HepG2 (cell line): ENCODE measurements around the gene KLHDC4. TPM values are rescaled to one million over a fixed set of nuclear protein-coding genes. Genes with fewer than 3 reads are reported as not detected.
A peak's percentile ranks its signal among the peaks of the same experiment; 100 is the strongest.

ENCODE experiments used
- ARHGAP35 ChIP-seq: sonication (generic); formaldehyde crosslinking; IDR thresholded peaks from 2 replicates; pipeline ENCODE4 v1.9.0; 2022; ENCODE audit warnings: mild to moderate bottlenecking, inconsistent platforms, moderate library complexity, missing genetic modification reagents, borderline replicate concordance
- ATF7 ChIP-seq, 2 experiments: fragments of 450-650 bp in 1 of 2; sonication (generic) in 1 of 2; formaldehyde crosslinking in 1 of 2; IDR thresholded peaks; 2 replicates each; pipeline versions ENCODE4 v1.4.0 to v1.6.1; 2016 to 2020; ENCODE audit warnings: antibody characterized with exemption in 1 of 2, mild to moderate bottlenecking in 1 of 2, missing genetic modification reagents in 1 of 2
- BHLHE40 ChIP-seq: IDR thresholded peaks from 2 replicates; pipeline ENCODE4 v1.6.1; 2011; ENCODE audit warnings: low read length, improper control_type of control experiment
- CEBPG ChIP-seq: IDR thresholded peaks from 2 replicates; pipeline ENCODE4 v1.6.1; 2016
- FOSL2 ChIP-seq: sonication (generic); formaldehyde crosslinking; IDR thresholded peaks from 2 replicates; pipeline ENCODE4 v1.4.0; 2020; ENCODE audit warnings: missing genetic modification reagents
- HNRNPLL ChIP-seq: fragments of 200-400 bp; formaldehyde crosslinking; IDR thresholded peaks from 2 replicates; pipeline ENCODE4 v1.6.1; 2017; ENCODE audit warnings: mild to moderate bottlenecking, low read depth, low read length; ENCODE audit not compliant: poor library complexity, severe bottlenecking
- HOXD1 ChIP-seq: sonication (generic); formaldehyde crosslinking; IDR thresholded peaks from 2 replicates; pipeline ENCODE4 v1.5.0; 2020; ENCODE audit warnings: missing genetic modification reagents
- ZFP90 ChIP-seq: sonication (generic); formaldehyde crosslinking; IDR thresholded peaks from 2 replicates; pipeline ENCODE4 v1.8.0; 2022; ENCODE audit warnings: missing genetic modification reagents, mild to moderate bottlenecking, inconsistent platforms, borderline replicate concordance
- polyA plus RNA-seq, 8 experiments: library from polyadenylated mRNA; depleted of rRNA in 3 of 8; stranded (reverse) in 7 of 8; unstranded in 1 of 8; fragments of >200 nt; fragmentation: Illumina TruSeq in 4 of 8; extraction: Trizol in 4 of 8; gene quantifications; 2 replicates each; pipeline versions ENCODE4 v1.2.1 to v1.2.3, GENCODE V29; 2011 to 2016; ENCODE audit warnings: low read depth in 4 of 8, missing spikeins in 1 of 8, mixed read lengths in 1 of 8; ENCODE audit not compliant: insufficient read depth in 1 of 8
- total RNA-seq, 5 experiments: library from RNA; depleted of rRNA; stranded (reverse); fragments of >200 nt; fragmentation: Illumina TruSeq; extraction: Trizol; gene quantifications; 2 replicates each; pipeline ENCODE4 v1.2.3, GENCODE V29; 2016; ENCODE audit warnings: low read depth in 1 of 5
- TF ChIP-seq, protein P1 (sequence below): sonication (generic); formaldehyde crosslinking; IDR thresholded peaks from 2 replicates; pipeline ENCODE4 v1.4.0; 2020; ENCODE audit warnings: mild to moderate bottlenecking, missing genetic modification reagents
- TF ChIP-seq, protein P2 (sequence below): sonication (generic); formaldehyde crosslinking; conservative IDR thresholded peaks from 2 replicates; pipeline ENCODE4 v1.5.0; 2020; ENCODE audit warnings: missing genetic modification reagents

The KLHDC4 gene
- total and polyA plus RNA-seq, 2 of the 13 experiments (the other 11 are each of a cell fraction or from before 2014, with no cell fraction given): 18.7 to 31.8 TPM

DNA sequence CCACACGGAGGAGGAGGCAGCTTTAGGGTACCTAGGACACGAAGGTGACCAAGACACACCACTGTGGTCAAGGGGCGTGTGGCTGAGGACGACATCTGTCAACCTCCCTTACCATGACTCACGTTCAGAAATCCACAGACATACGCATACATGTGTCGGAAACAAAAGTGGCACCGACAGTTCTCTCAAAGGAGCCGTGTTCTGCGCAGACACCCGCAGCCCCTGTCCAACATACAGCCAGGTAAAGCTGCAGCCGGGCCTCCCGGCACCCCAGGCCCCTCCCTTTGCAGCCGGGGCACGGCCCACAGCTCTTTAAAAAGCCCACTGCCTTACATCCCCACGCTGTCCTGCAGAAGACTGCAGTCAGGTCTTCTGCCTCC is 40.5 kb upstream of the KLHDC4 start (continued):
- no peak for TF ChIP-seq ATF7 (IDR thresholded peaks at IDR 0.05)
- 0 out of 2 replicates have a peak, but pooled peaks have one; percentile 3 for TF ChIP-seq ATF7 (CRISPR knock-in tag; IDR thresholded peaks at IDR 0.05)
- TF ChIP-seq FOSL2 (CRISPR knock-in tag): peak; percentile 19; the same call in 1 of the 2 replicates
- TF ChIP-seq BHLHE40: 0 out of 2 replicates have a peak, but pooled peaks have one; percentile 23
- no peak for TF ChIP-seq CEBPG (CRISPR knock-in tag)
- TF ChIP-seq, protein P1, sequence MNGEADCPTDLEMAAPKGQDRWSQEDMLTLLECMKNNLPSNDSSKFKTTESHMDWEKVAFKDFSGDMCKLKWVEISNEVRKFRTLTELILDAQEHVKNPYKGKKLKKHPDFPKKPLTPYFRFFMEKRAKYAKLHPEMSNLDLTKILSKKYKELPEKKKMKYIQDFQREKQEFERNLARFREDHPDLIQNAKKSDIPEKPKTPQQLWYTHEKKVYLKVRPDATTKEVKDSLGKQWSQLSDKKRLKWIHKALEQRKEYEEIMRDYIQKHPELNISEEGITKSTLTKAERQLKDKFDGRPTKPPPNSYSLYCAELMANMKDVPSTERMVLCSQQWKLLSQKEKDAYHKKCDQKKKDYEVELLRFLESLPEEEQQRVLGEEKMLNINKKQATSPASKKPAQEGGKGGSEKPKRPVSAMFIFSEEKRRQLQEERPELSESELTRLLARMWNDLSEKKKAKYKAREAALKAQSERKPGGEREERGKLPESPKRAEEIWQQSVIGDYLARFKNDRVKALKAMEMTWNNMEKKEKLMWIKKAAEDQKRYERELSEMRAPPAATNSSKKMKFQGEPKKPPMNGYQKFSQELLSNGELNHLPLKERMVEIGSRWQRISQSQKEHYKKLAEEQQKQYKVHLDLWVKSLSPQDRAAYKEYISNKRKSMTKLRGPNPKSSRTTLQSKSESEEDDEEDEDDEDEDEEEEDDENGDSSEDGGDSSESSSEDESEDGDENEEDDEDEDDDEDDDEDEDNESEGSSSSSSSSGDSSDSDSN (CRISPR knock-in tag): 0 out of 2 replicates have a peak, but pooled peaks have one; percentile 16
- TF ChIP-seq ZFP90: 0 out of 2 replicates have a peak, but pooled peaks have one; percentile 30
- no peak for TF ChIP-seq ARHGAP35
- TF ChIP-seq HNRNPLL: peak; percentile 18
- TF ChIP-seq, protein P2, sequence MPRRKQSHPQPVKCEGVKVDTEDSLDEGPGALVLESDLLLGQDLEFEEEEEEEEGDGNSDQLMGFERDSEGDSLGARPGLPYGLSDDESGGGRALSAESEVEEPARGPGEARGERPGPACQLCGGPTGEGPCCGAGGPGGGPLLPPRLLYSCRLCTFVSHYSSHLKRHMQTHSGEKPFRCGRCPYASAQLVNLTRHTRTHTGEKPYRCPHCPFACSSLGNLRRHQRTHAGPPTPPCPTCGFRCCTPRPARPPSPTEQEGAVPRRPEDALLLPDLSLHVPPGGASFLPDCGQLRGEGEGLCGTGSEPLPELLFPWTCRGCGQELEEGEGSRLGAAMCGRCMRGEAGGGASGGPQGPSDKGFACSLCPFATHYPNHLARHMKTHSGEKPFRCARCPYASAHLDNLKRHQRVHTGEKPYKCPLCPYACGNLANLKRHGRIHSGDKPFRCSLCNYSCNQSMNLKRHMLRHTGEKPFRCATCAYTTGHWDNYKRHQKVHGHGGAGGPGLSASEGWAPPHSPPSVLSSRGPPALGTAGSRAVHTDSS: 0 out of 2 replicates have a peak, but pooled peaks have one; percentile 34
- TF ChIP-seq HOXD1 (CRISPR knock-in tag): 0 out of 2 replicates have a peak, but pooled peaks have one; percentile 14
